MM.1S (cell line): Measurements from ENCODE around the gene KDM7A.

Experiments
- EZH2 ChIP-seq: fragments of 300-600 bp; sonication (generic); optimal IDR thresholded peaks from 2 replicates; pipeline ENCODE3; 2017; ENCODE audit warnings: low read depth, mild to moderate bottlenecking, antibody characterized with exemption, low read length, mixed read lengths
- TF ChIP-seq, protein P1 (sequence below): fragments of 300-600 bp; sonication (generic); IDR thresholded peaks from 2 replicates; pipeline ENCODE4 v1.5.1; 2016; ENCODE audit warnings: antibody characterized with exemption, low read length, mixed read lengths

DNA sequence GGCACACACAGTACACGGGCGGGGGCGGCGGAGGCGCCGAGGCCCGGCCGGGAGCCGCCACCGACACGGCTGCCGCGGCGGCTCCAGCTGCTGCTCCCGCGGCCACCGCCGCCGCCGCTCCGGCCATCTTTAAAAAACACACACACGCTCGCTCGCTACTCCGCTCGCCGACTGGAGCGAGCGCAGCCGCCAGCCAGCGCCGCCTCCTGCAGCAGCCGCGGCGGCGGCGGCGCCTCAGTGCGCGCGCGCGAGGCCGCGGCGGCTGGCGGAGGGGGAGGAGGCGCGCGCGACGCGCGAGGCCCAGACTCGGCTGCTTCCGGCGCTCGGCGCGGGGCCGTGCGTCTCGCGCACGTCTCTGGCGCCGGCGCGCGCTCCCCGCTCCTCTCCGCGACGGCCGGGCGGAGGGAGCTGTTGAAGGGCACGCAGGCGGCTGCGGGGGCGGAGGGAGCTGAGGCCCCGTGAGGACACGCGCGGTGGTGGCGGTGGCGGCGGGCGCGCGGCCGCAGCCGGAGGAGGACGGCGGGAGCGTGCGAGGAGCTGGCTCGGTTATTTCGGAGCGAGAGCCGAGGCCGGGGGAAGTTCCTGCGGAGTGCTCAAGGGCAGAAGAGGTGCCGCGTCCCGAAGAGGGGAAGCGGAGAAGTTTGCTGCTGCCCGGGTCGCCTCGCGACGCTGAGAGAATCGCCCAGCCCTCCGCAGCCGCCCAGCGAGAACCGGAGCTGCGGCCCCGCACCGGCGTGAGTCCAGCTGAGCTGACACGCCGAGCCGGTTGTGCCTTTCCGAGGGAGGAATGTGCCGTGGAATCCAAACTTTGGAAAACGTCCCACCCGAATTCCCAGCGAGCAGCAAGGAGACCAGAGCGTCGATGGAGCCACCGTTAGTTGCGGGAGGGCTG, at the start of gene KDM7A:
- TF ChIP-seq EZH2, result no peak
- TF ChIP-seq, protein P1, sequence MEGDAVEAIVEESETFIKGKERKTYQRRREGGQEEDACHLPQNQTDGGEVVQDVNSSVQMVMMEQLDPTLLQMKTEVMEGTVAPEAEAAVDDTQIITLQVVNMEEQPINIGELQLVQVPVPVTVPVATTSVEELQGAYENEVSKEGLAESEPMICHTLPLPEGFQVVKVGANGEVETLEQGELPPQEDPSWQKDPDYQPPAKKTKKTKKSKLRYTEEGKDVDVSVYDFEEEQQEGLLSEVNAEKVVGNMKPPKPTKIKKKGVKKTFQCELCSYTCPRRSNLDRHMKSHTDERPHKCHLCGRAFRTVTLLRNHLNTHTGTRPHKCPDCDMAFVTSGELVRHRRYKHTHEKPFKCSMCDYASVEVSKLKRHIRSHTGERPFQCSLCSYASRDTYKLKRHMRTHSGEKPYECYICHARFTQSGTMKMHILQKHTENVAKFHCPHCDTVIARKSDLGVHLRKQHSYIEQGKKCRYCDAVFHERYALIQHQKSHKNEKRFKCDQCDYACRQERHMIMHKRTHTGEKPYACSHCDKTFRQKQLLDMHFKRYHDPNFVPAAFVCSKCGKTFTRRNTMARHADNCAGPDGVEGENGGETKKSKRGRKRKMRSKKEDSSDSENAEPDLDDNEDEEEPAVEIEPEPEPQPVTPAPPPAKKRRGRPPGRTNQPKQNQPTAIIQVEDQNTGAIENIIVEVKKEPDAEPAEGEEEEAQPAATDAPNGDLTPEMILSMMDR, result no peak
